H9 (cell line): Measurements from ENCODE around the gene TRAT1. TPM values are rescaled to one million over a fixed set of nuclear protein-coding genes. Genes with fewer than 3 reads are reported as not detected.

ENCODE experiments used
- DNase-seq: peaks from one replicate; pipeline ENCODE4 v3.0.0-alpha.2; 2017
- H2AFZ ChIP-seq: one replicate; pipeline ENCODE4 v1.6.1; 2013; ENCODE audit warnings: mild to moderate bottlenecking, low read length, control low read depth, moderate library complexity
- H2AK5ac ChIP-seq: 2 replicates; pipeline ENCODE4 v1.6.1; 2013; ENCODE audit warnings: low read length, control low read depth, mixed read lengths; ENCODE audit not compliant: insufficient read length
- H2BK120ac ChIP-seq: one replicate; pipeline ENCODE4 v1.6.1; 2013; ENCODE audit warnings: low read depth, mild to moderate bottlenecking, low read length, control low read depth, inconsistent platforms; ENCODE audit not compliant: poor library complexity, severe bottlenecking
- H2BK12ac ChIP-seq: 2 replicates; pipeline ENCODE4 v1.6.1; 2013; ENCODE audit warnings: low read length, control low read depth, mixed read lengths, low read depth; ENCODE audit not compliant: insufficient read length
- H2BK15ac ChIP-seq: 2 replicates; pipeline ENCODE4 v1.6.1; 2013; ENCODE audit warnings: low read depth, low read length, control low read depth
- H2BK20ac ChIP-seq: one replicate; pipeline ENCODE4 v1.6.1; 2013; ENCODE audit warnings: low read depth, mild to moderate bottlenecking, low read length, control low read depth, inconsistent platforms; ENCODE audit not compliant: poor library complexity, severe bottlenecking
- H2BK5ac ChIP-seq: 2 replicates; pipeline ENCODE4 v1.6.1; 2013; ENCODE audit warnings: low read length, control low read depth, mixed read lengths; ENCODE audit not compliant: insufficient read length
- H3K14ac ChIP-seq: 2 replicates; pipeline ENCODE4 v1.6.1; 2013; ENCODE audit warnings: low read length, control low read depth; ENCODE audit not compliant: insufficient read depth
- H3K18ac ChIP-seq: 2 replicates; pipeline ENCODE4 v1.6.1; 2013; ENCODE audit warnings: low read depth, mild to moderate bottlenecking, mixed read lengths, low read length, control low read depth; ENCODE audit not compliant: insufficient read length
- H3K23ac ChIP-seq: 2 replicates; pipeline ENCODE4 v1.6.1; 2013; ENCODE audit warnings: low read length, control low read depth, mixed read lengths, low read depth; ENCODE audit not compliant: insufficient read length
- H3K23me2 ChIP-seq: 2 replicates; pipeline ENCODE4 v1.6.1; 2013; ENCODE audit warnings: low read depth, mild to moderate bottlenecking, mixed read lengths, low read length, control low read depth; ENCODE audit not compliant: insufficient read length, poor library complexity, severe bottlenecking
- H3K27ac ChIP-seq: 2 replicates; pipeline ENCODE4 v1.5.1; 2013; ENCODE audit warnings: low read length, control low read depth, mixed read lengths, low read depth; ENCODE audit not compliant: insufficient read length
- H3K27me3 ChIP-seq: 2 replicates; pipeline ENCODE4 v1.6.1; 2013; ENCODE audit warnings: low read length, control low read depth, inconsistent platforms; ENCODE audit not compliant: insufficient read depth
- H3K4ac ChIP-seq: 2 replicates; pipeline ENCODE4 v1.6.1; 2013; ENCODE audit warnings: low read depth, mild to moderate bottlenecking, control low read depth, inconsistent platforms, low read length, moderate library complexity
- H3K4me1 ChIP-seq: 2 replicates; pipeline ENCODE4 v1.6.1; 2013; ENCODE audit warnings: low read length, control low read depth, inconsistent platforms; ENCODE audit not compliant: insufficient read depth
- H3K4me2 ChIP-seq: 2 replicates; pipeline ENCODE4 v1.6.1; 2013; ENCODE audit warnings: low read length, control low read depth, mixed read lengths; ENCODE audit not compliant: insufficient read length, insufficient read depth
- H3K56ac ChIP-seq: 2 replicates; pipeline ENCODE4 v1.6.1; 2013; ENCODE audit warnings: low read depth, mild to moderate bottlenecking, mixed read lengths, low read length, control low read depth; ENCODE audit not compliant: insufficient read length
- H3K79me1 ChIP-seq: 2 replicates; pipeline ENCODE4 v1.6.1; 2013; ENCODE audit warnings: low read depth, mild to moderate bottlenecking, moderate library complexity, low read length, control low read depth, inconsistent platforms; ENCODE audit not compliant: insufficient read depth, poor library complexity, severe bottlenecking
- H3K79me2 ChIP-seq: 2 replicates; pipeline ENCODE4 v1.6.1; 2013; ENCODE audit warnings: low read length, control low read depth, inconsistent platforms; ENCODE audit not compliant: insufficient read depth
- H3K9ac ChIP-seq: 2 replicates; pipeline ENCODE4 v1.6.1; 2013; ENCODE audit warnings: low read length, control low read depth, mixed read lengths; ENCODE audit not compliant: insufficient read length; ENCODE audit errors: extremely low read depth
- H3K9me3 ChIP-seq: one replicate; pipeline ENCODE4 v1.6.1; 2013; ENCODE audit warnings: low read depth, low read length, inconsistent platforms; ENCODE audit not compliant: control insufficient read depth
- H3T11ph ChIP-seq: one replicate; pipeline ENCODE4 v1.6.1; 2013; ENCODE audit warnings: mild to moderate bottlenecking, low read length, control low read depth, inconsistent platforms
- H4K20me1 ChIP-seq: one replicate; pipeline ENCODE4 v1.6.1; 2013; ENCODE audit not compliant: control insufficient read depth, insufficient read length, insufficient read depth
- H4K5ac ChIP-seq: 2 replicates; pipeline ENCODE4 v1.6.1; 2013; ENCODE audit warnings: low read depth, mild to moderate bottlenecking, mixed read lengths, low read length, control low read depth; ENCODE audit not compliant: insufficient read length
- H4K8ac ChIP-seq: replicated peaks from 2 replicates; pipeline ENCODE4 v1.6.1; 2013; ENCODE audit warnings: low read length, control low read depth, mixed read lengths, low read depth; ENCODE audit not compliant: insufficient read length
- H4K91ac ChIP-seq: 2 replicates; pipeline ENCODE4 v1.6.1; 2013; ENCODE audit warnings: low read depth, mild to moderate bottlenecking, moderate library complexity, mixed read lengths, low read length, control low read depth; ENCODE audit not compliant: insufficient read length
- H3K27ac Mint-ChIP-seq, 3 experiments: 2 replicates in 2 of 3; 3 replicates in 1 of 3; pipeline ENCODE4 v1.8.0; 2020 to 2021; ENCODE audit warnings: mixed read lengths in 3 of 3, mild to moderate bottlenecking in 1 of 3, moderate library complexity in 1 of 3
- H3K27me3 Mint-ChIP-seq: 2 replicates; pipeline ENCODE4 v1.8.0; 2021; ENCODE audit warnings: low read depth, mild to moderate bottlenecking, moderate library complexity, mixed read lengths
- H3K36me3 Mint-ChIP-seq, 3 experiments: 2 replicates in 2 of 3; 3 replicates in 1 of 3; pipeline ENCODE4 v1.8.0; 2020 to 2021; ENCODE audit warnings: low read depth in 3 of 3, mixed read lengths in 3 of 3; ENCODE audit not compliant: insufficient read depth in 1 of 3
- H3K4me1 Mint-ChIP-seq, 2 experiments: 2 replicates each; pipeline ENCODE4 v1.8.0; 2020; ENCODE audit warnings: mixed read lengths in 2 of 2
- H3K4me3 Mint-ChIP-seq, 2 experiments: 2 replicates in 1 of 2; 3 replicates in 1 of 2; pipeline ENCODE4 v1.8.0; 2020 to 2021; ENCODE audit warnings: mild to moderate bottlenecking in 2 of 2, mixed read lengths in 2 of 2, moderate library complexity in 1 of 2
- H3K9me3 Mint-ChIP-seq, 2 experiments: 2 replicates in 1 of 2; 3 replicates in 1 of 2; pipeline ENCODE4 v1.8.0; 2020; ENCODE audit warnings: mild to moderate bottlenecking in 2 of 2, mixed read lengths in 2 of 2, moderate library complexity in 1 of 2
- total RNA-seq: library from RNA; stranded (reverse); gene quantifications from 2 replicates; pipeline ENCODE4 v1.2.1, GENCODE V29; 2021
- TF ChIP-seq, protein P1 (sequence below): fragments of 200-600 bp; sonication (generic); conservative IDR thresholded peaks from 3 replicates; pipeline ENCODE4 v1.8.0; 2021; ENCODE audit warnings: antibody characterized with exemption, mild to moderate bottlenecking

TRAT1 gene
- total RNA-seq, 1 experiment from 2014 or later = not detected

- no peak overlapping the region for H3K56ac ChIP-seq
- H2BK12ac ChIP-seq = no peak overlapping the region
- no peak overlapping the region for H2AFZ ChIP-seq
- Mint-ChIP-seq H3K4me3 (no peak overlapping the region), H3K27me3 (no peaks in the 10 kb centered on the region), H3K36me3 (no peaks in the 10 kb centered on the region), H3K27ac (no peak overlapping the region), H3K9me3 (no peaks in the 10 kb centered on the region; a peak in 1 of 5 replicates), H3K4me1 (peaks cover 6 to 7% of the 10 kb centered on the region in 2 experiments)
- no peak overlapping the region for H2AK5ac ChIP-seq
- H4K8ac ChIP-seq = no peak overlapping the region
- no peak overlapping the region for H3K4ac ChIP-seq
- no peaks in the 10 kb centered on the region for H3K9me3 ChIP-seq
- H2BK15ac ChIP-seq = no peak overlapping the region
- H4K5ac ChIP-seq = no peak overlapping the region
- H2BK20ac ChIP-seq = no peak overlapping the region
- no peak overlapping the region for H4K91ac ChIP-seq
- TF ChIP-seq, protein P1, sequence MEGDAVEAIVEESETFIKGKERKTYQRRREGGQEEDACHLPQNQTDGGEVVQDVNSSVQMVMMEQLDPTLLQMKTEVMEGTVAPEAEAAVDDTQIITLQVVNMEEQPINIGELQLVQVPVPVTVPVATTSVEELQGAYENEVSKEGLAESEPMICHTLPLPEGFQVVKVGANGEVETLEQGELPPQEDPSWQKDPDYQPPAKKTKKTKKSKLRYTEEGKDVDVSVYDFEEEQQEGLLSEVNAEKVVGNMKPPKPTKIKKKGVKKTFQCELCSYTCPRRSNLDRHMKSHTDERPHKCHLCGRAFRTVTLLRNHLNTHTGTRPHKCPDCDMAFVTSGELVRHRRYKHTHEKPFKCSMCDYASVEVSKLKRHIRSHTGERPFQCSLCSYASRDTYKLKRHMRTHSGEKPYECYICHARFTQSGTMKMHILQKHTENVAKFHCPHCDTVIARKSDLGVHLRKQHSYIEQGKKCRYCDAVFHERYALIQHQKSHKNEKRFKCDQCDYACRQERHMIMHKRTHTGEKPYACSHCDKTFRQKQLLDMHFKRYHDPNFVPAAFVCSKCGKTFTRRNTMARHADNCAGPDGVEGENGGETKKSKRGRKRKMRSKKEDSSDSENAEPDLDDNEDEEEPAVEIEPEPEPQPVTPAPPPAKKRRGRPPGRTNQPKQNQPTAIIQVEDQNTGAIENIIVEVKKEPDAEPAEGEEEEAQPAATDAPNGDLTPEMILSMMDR = no peak
- H3K4me1 ChIP-seq = peaks cover under 1% of the 10 kb centered on the region
- H3K79me1 ChIP-seq = no peaks in the 10 kb centered on the region
- H3K18ac ChIP-seq = no peak overlapping the region
- H3K27me3 ChIP-seq = no peaks in the 10 kb centered on the region
- no peaks in the 10 kb centered on the region for H3K23me2 ChIP-seq
- no peak overlapping the region for H3T11ph ChIP-seq
- no peak overlapping the region for H3K23ac ChIP-seq
- no peak overlapping the region for H2BK5ac ChIP-seq
- no peaks in the 10 kb centered on the region for H4K20me1 ChIP-seq
- no peak overlapping the region for H3K4me2 ChIP-seq
- H3K79me2 ChIP-seq = no peaks in the 10 kb centered on the region
- no peak overlapping the region for H3K27ac ChIP-seq
- no peak overlapping the region for H2BK120ac ChIP-seq
- DNase-seq = no peak
- H3K14ac ChIP-seq = no peak overlapping the region
- no peak overlapping the region for H3K9ac ChIP-seq
These were observed 60.2 kb downstream of the TRAT1 start for GRCh38 chr3:108882762-108883161.
